HL-60 (cell line): ENCODE measurements around the gene XXYLT1.

Source experiments
- DNase-seq, 2 experiments: peaks; one replicate each; pipeline ENCODE4 v3.0.0-alpha.2; 2010 to 2020; ENCODE audit warnings: low read depth in 1 of 2, low spot score in 1 of 2
- H3K27ac ChIP-seq: fragments of 250-450 bp; sonication (Bioruptor Pico); replicated peaks from 2 replicates; pipeline ENCODE4 v1.5.1; 2020; ENCODE audit warnings: mild to moderate bottlenecking, moderate library complexity
- H3K27me3 ChIP-seq: fragments of 250-450 bp; sonication (Bioruptor Pico); 2 replicates; pipeline ENCODE4 v1.5.1; 2021; ENCODE audit warnings: mild to moderate bottlenecking, moderate library complexity; ENCODE audit not compliant: insufficient read depth, poor library complexity, severe bottlenecking
- H3K4me3 ChIP-seq: replicated peaks from 2 replicates; pipeline ENCODE4 v1.5.1; 2011; ENCODE audit warnings: mild to moderate bottlenecking, control low read depth, low read length; ENCODE audit not compliant: insufficient read depth
- CTCF ChIP-seq: IDR thresholded peaks from one replicate; pipeline ENCODE4 v1.5.1; 2011; ENCODE audit warnings: low read length, control low read depth, inconsistent platforms; ENCODE audit not compliant: insufficient read depth
- GABPA ChIP-seq: IDR thresholded peaks from 2 replicates; pipeline ENCODE4 v1.6.1; 2012; ENCODE audit warnings: low read depth
- POLR2AphosphoS5 ChIP-seq: IDR thresholded peaks from 2 replicates; pipeline ENCODE4 v1.6.1; 2012; ENCODE audit warnings: low read depth
- SPI1 ChIP-seq: IDR thresholded peaks from 2 replicates; pipeline ENCODE4 v1.6.1; 2012; ENCODE audit warnings: low read depth, mild to moderate bottlenecking, borderline replicate concordance
- TF ChIP-seq, protein P1 (sequence below): IDR thresholded peaks from 2 replicates; pipeline ENCODE4 v1.6.1; 2012; ENCODE audit warnings: low read depth; ENCODE audit not compliant: insufficient replicate concordance

Gene XXYLT1

DNA sequence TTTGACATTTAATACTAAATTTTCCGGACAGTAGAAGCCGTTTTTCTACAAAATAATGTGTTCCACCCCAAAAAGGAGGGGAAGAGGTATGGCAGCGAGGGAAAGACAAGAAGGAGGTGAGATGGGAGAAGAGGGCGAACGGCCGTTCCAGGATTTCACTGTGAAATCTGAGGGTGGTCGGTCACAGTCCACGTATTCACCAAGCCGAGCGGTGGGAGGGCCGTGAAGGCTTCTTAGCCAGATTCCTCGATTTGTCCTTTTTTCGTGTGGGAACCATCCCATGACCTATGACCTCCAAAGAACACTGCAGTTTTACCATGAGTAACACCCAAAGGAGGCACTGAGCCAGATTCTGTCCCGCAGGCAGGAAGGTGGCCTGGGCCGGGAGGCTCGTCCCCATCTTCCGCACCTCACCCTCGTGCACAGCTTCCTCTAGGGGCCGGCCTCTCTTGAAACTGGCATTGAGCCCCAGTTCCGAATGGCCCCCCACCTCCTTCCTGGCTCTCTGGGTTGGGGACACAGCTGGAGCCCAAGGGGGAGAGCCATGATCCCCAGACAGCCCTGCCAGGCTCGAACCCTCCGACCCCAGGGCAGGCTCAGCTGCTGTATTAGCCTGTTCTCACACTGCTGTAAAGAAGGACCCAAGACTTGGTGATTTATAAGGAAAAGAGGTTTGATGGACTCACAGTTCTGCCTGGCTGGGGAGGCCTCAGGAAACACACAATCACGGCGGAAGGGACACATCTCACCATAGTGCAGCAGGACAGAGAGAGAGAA lies 23.7 kb downstream of the XXYLT1 start:
- H3K27ac ChIP-seq, result no peak overlapping the region
- H3K4me3 ChIP-seq, result no peak overlapping the region
- DNase-seq, result no peak
- no peaks in the 10 kb centered on the region for H3K27me3 ChIP-seq
- TF ChIP-seq SPI1, result no peak
- no peak for TF ChIP-seq CTCF
- no peak for TF ChIP-seq GABPA
- TF ChIP-seq POLR2AphosphoS5, result no peak
- TF ChIP-seq, protein P1, sequence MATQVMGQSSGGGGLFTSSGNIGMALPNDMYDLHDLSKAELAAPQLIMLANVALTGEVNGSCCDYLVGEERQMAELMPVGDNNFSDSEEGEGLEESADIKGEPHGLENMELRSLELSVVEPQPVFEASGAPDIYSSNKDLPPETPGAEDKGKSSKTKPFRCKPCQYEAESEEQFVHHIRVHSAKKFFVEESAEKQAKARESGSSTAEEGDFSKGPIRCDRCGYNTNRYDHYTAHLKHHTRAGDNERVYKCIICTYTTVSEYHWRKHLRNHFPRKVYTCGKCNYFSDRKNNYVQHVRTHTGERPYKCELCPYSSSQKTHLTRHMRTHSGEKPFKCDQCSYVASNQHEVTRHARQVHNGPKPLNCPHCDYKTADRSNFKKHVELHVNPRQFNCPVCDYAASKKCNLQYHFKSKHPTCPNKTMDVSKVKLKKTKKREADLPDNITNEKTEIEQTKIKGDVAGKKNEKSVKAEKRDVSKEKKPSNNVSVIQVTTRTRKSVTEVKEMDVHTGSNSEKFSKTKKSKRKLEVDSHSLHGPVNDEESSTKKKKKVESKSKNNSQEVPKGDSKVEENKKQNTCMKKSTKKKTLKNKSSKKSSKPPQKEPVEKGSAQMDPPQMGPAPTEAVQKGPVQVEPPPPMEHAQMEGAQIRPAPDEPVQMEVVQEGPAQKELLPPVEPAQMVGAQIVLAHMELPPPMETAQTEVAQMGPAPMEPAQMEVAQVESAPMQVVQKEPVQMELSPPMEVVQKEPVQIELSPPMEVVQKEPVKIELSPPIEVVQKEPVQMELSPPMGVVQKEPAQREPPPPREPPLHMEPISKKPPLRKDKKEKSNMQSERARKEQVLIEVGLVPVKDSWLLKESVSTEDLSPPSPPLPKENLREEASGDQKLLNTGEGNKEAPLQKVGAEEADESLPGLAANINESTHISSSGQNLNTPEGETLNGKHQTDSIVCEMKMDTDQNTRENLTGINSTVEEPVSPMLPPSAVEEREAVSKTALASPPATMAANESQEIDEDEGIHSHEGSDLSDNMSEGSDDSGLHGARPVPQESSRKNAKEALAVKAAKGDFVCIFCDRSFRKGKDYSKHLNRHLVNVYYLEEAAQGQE, result no peak

- Histone ChIP-seq H3K27ac (no peak overlapping the region), H3K4me3 (no peak overlapping the region), H3K27me3 (no peaks in the 10 kb centered on the region)
- no peak for DNase-seq
- TF ChIP-seq POLR2AphosphoS5 (no peak), SPI1 (no peak), CTCF (no peak), GABPA (no peak)
- TF ChIP-seq, protein P1, result no peak
Observed at GRCh38 chr3:195246581-195246995, 24.4 kb downstream of the XXYLT1 start.

- no peak for DNase-seq
- H3K27ac ChIP-seq, result no peak overlapping the region
- no peak overlapping the region for H3K4me3 ChIP-seq
- TF ChIP-seq, protein P1, result no peak
- TF ChIP-seq GABPA, result no peak
- no peak for TF ChIP-seq POLR2AphosphoS5
- TF ChIP-seq SPI1, result no peak
- TF ChIP-seq CTCF, result no peak
- no peaks in the 10 kb centered on the region for H3K27me3 ChIP-seq
Observed at GRCh38 chr3:195245531-195245951, 25.4 kb downstream of the XXYLT1 start.
